HAP-1 (cell line): ENCODE measurements around the gene FAM168A.
A peak's percentile ranks its signal among the peaks of the same experiment; 100 is the strongest.

Experiments
- DNase-seq, 2 experiments: peaks; one replicate each; pipeline ENCODE4 v3.0.0-alpha.2; 2016 to 2020; ENCODE audit warnings: low spot score in 2 of 2
- H3K27me3 ChIP-seq: fragments of 250-450 bp; sonication (Bioruptor Pico); 2 replicates; pipeline ENCODE4 v1.5.1; 2020; ENCODE audit warnings: low read depth, mild to moderate bottlenecking, moderate library complexity
- H3K36me3 ChIP-seq: fragments of 250-450 bp; sonication (Bioruptor Pico); replicated peaks from 2 replicates; pipeline ENCODE4 v1.5.1; 2020; ENCODE audit warnings: mild to moderate bottlenecking
- H3K4me1 ChIP-seq: fragments of 250-450 bp; sonication (Bioruptor Pico); 2 replicates; pipeline ENCODE4 v1.5.1; 2020; ENCODE audit warnings: mild to moderate bottlenecking
- H3K4me3 ChIP-seq: fragments of 250-450 bp; sonication (Bioruptor Pico); 2 replicates; pipeline ENCODE4 v1.5.1; 2020; ENCODE audit warnings: mild to moderate bottlenecking, moderate library complexity
- H3K9me3 ChIP-seq: fragments of 250-450 bp; sonication (Bioruptor Pico); 2 replicates; pipeline ENCODE4 v1.5.1; 2020; ENCODE audit warnings: mild to moderate bottlenecking, moderate library complexity
- in situ Hi-C: fragments of 300-500 bp; cut with MboI; formaldehyde crosslinking; loops from 3 replicates; pipeline ENCODE4 v1.14.3; 2020; ENCODE audit warnings: low sequenced_read_pairs, inconsistent platforms, mixed read lengths

FAM168A gene

DNA sequence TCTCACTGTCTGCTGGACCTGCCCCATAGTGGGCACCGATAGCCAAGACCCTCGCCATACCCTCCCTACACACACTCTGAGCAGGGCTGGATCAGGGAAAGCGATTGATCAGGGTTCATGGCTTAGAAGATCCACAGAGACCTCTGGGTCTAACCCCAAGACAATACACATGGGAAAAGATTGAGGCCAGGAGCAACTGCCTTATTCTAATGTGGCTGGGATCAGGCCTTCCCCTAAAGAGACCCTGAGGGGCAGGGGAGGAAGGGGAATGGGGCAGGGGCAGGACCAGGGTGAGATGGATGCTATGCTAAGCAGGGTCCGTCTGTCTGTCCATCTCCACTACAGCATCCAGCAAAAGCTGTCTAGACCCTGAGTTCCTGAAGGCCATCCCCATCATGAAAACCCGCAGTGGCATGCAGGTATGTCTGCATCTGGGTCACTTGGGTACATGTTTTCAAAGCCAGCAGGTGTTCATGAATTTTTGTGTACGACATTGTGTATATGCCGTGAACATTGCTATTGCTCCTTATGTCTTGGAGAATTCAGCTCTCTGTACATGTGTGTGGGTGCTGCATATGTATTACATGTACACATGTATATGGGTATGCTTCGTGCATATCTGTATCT, 237.1 kb downstream of the FAM168A start:
- Histone ChIP-seq H3K9me3 (no peaks in the 10 kb centered on the region), H3K27me3 (no peaks in the 10 kb centered on the region), H3K36me3 (peaks cover 7% of the 10 kb centered on the region), H3K4me3 (no peak overlapping the region), H3K4me1 (no peaks in the 10 kb centered on the region)
- in situ Hi-C loops, result no loop called here
- no peak for DNase-seq

DNA sequence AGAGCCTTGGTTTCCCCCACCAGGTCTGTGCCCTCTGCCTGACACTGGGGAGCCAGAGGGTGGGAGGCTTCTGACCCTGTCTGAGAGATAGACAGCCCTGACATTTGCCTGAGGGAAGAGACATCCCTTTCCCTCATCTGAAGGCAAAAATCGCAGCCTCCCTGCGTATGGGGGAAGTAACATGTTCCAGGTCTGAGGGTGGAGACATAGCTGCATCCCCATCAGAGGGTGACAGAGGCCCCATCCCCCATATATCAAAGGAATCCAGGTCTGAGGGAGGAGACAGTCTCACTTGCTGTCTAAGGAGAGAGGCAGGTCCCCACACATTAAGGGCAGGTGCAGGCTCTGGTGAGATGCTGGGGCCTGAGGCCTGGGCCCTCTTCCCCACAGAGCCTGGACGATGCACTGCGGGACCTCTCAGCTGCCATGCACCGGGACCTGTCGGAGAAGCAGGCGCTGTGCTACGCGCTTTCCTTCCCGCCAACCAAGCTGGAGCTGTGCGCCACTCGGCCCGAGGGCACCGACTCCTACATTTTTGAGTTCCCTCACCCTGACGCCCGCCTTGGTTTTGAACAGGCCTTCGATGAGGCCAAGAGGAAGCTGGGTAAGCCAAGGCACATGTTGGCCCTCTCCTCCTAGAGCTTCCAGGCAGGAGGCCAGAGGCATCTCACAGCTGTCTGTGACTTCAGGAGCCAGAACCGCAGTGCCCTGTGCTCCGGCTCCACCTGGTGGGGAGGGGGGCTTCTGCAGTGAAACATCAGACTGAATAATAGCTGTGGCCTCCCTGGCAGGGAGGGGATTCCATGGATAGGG, 237.8 kb downstream of the FAM168A start:
- H3K4me1 ChIP-seq, result no peaks in the 10 kb centered on the region
- H3K36me3 ChIP-seq, result peaks cover 7% of the 10 kb centered on the region
- H3K9me3 ChIP-seq, result no peaks in the 10 kb centered on the region
- peak; percentile 23 to 62 for DNase-seq
- H3K4me3 ChIP-seq, result no peak overlapping the region
- H3K27me3 ChIP-seq, result no peaks in the 10 kb centered on the region
- in situ Hi-C loops, result no loop called here

DNA sequence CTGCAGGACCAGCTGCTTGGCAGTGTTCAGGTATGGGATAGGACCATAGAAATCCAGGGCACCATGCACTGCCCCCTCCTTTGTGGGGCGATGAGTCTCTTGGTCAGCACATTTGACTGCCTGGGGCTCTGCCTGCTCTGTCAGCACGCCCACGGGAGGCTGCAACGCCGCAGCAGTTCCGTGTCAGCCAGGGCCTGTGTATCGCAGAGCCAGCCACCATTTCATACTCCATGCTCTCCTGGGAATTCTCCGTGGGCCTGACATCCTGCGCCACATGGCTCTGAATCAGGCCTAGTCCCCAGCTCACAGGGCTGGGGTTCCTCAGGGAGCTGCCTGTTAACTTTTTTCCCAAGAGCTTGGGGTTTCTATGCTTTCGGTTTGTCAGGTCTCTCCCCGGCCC, 238.6 kb downstream of the FAM168A start:
- Histone ChIP-seq H3K4me1 (no peaks in the 10 kb centered on the region), H3K9me3 (no peaks in the 10 kb centered on the region), H3K36me3 (peaks cover 7% of the 10 kb centered on the region), H3K27me3 (no peaks in the 10 kb centered on the region), H3K4me3 (no peak overlapping the region)
- no peak for DNase-seq
- in situ Hi-C loops, result no loop called here

DNA sequence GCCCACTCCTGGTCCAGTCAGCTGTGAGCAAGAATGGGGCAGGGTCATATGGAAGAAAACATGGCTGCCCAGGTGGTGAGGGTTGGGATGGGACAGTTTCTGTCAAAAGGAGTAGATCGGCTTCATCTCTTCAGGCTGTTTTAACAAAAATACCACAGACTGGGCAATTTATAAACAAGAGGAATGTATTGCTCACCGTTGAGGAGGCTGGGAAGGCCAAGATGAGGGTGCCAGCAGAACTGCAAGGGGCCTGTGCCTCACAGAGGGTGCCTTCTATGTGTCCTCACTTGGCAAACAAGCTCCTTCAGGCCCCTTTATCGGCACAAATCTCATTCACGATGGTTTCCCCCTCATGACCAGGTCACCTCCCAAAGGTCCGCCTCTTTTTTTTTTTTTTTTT, 239.8 kb downstream of the FAM168A start:
- in situ Hi-C loops, result no loop called here
- Histone ChIP-seq H3K9me3 (no peaks in the 10 kb centered on the region), H3K4me1 (no peaks in the 10 kb centered on the region), H3K4me3 (no peak overlapping the region), H3K36me3 (peaks cover 3% of the 10 kb centered on the region), H3K27me3 (no peaks in the 10 kb centered on the region)
- no peak for DNase-seq

DNA sequence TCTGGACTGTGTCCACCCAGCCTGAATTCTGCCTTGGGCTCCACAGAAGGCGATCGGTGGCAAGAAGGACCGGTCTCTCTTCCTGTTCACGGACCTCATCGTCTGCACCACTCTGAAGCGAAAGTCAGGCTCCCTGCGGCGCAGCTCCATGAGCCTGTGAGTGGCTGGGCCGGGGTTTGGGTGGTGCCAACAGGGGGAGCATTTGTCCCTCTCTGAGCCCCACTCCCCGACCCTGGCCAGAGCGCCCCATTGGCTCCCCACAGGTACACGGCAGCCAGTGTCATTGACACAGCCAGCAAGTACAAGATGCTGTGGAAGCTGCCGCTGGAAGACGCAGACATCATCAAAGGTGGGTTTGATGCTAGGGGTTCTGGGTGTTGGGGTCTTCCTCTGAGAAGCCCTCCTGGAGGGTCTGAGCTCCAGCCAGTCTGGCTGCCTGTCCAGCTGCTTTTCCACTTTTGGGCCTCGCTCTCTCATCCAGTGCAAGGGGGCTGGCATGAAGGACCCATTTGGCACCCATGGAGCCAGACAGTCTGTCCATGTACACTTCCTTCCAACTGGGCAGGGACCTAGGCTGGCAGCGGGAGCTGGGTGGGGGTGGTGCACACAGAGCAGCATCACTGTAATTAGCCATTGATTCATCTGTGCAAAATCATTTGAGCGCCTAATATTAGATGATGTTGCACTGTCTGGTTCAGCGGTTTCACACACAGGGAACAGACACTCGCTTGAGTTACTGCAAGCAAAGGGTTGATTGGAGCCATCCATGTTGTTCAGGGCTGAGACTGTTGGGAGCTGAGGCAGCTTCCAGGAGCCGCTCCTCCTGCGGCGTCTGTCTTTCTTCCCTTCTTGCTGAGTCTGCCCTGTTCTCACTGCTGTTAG, 240.7 kb downstream of the FAM168A start:
- Histone ChIP-seq H3K27me3 (no peaks in the 10 kb centered on the region), H3K36me3 (peaks cover 3% of the 10 kb centered on the region), H3K4me1 (no peaks in the 10 kb centered on the region), H3K4me3 (no peak overlapping the region), H3K9me3 (no peaks in the 10 kb centered on the region)
- no peak for DNase-seq
- in situ Hi-C loops, result no loop called here

DNA sequence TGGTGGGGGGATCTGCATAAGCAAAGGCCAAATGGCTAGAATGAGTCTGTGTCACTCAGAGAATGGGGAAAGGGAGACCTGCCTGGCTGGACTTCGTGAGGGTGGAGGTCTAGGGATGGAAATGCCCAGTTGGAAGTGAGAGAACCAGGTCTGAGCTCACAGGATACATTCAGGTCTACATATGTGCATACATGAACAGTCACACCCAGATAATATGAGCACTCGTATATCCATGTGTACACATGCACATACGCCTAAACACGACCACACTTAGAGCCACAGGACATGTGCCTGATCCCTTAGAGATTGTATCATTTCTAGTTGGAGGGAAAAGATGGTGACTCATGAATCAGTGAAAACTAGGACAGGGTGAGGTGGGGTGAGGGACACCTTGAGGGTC, 242.8 kb downstream of the FAM168A start:
- H3K4me3 ChIP-seq, result no peak overlapping the region
- no peaks in the 10 kb centered on the region for H3K9me3 ChIP-seq
- no peaks in the 10 kb centered on the region for H3K4me1 ChIP-seq
- H3K27me3 ChIP-seq, result no peaks in the 10 kb centered on the region
- in situ Hi-C loops, result no loop called here
- DNase-seq, result no peak
- H3K36me3 ChIP-seq, result no peaks in the 10 kb centered on the region

DNA sequence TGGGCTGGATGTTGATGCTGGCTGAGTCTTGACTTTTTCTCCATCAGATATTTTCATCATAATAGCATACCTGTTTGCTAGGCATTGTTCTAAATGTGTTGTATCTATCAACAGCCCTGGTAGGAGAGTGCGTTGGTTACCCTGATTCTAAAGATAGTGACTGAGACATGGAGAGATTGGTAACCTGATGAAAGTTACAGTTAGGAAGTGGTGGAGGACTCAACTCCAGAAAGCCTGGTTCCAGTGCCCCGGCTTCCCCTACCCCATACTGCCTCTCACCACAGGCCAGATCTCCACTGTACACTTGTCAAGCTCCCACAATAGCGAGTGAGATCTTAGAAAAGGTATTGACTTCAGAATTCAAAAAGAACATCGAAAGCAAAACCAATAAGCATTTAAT, 244.5 kb downstream of the FAM168A start:
- Histone ChIP-seq H3K4me1 (no peaks in the 10 kb centered on the region), H3K9me3 (no peaks in the 10 kb centered on the region), H3K4me3 (no peak overlapping the region), H3K36me3 (no peaks in the 10 kb centered on the region), H3K27me3 (no peaks in the 10 kb centered on the region)
- in situ Hi-C loops, result no loop called here
- no peak for DNase-seq

DNA sequence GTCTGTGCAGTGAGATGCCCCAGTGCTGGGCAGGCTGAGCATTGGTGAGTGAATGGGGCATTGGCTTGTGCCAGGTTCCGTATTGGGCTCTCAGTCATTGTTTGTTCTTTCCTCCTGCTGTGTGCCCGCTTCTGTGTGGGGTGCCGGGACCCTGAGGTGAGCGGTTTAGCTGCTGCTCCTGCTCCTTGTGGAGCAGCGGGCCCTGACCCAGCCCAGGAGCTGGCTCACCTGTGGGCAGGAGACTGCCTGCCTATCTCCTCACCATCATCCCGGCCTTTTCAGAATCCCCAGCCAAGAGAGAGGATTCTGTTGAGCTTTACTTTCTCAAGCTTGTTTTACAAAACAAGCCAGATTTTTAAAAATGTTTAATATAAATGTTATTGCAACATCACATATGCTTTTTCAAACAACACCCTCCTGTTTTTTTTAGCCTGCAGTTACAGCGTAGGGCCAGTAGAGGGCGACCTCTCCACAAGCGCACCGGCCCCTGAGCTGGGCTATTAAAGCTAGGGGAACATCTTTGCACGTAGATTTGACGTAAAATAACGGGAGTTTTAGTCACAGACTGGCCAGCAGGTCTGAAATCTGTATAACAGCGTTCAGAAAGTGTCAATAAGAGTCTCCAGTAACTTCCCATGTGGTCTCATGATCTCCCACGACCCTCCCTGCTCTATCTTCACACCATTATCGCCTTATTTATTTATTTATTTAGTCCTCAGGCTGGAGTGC, 246.8 kb downstream of the FAM168A start:
- no peaks in the 10 kb centered on the region for H3K27me3 ChIP-seq
- in situ Hi-C loops, result no loop called here
- H3K9me3 ChIP-seq, result no peaks in the 10 kb centered on the region
- H3K4me3 ChIP-seq, result no peak overlapping the region
- H3K4me1 ChIP-seq, result no peaks in the 10 kb centered on the region
- no peaks in the 10 kb centered on the region for H3K36me3 ChIP-seq
- DNase-seq, result peak; percentile 61 to 62
